Glutamatergic neuron (in vitro differentiated cells): ENCODE results near the gene RPTN. TPM values are rescaled to one million over a fixed set of nuclear protein-coding genes. Genes with fewer than 3 reads are reported as not detected.

Experiments
- DNase-seq: peaks from one replicate; pipeline ENCODE4 v3.0.0; 2022
- H3K27ac Mint-ChIP-seq: one replicate; pipeline ENCODE4 v1.8.0; 2020; ENCODE audit warnings: mild to moderate bottlenecking, mixed read lengths, inconsistent platforms; ENCODE audit not compliant: unreplicated experiment
- H3K27me3 Mint-ChIP-seq: one replicate; pipeline ENCODE4 v1.8.0; 2020; ENCODE audit warnings: mild to moderate bottlenecking, moderate library complexity, mixed read lengths, inconsistent platforms; ENCODE audit not compliant: unreplicated experiment
- H3K36me3 Mint-ChIP-seq: one replicate; pipeline ENCODE4 v1.8.0; 2020; ENCODE audit warnings: mild to moderate bottlenecking, mixed read lengths, inconsistent platforms; ENCODE audit not compliant: unreplicated experiment
- H3K4me1 Mint-ChIP-seq: one replicate; pipeline ENCODE4 v1.8.0; 2020; ENCODE audit warnings: mild to moderate bottlenecking, low read depth, mixed read lengths, inconsistent platforms; ENCODE audit not compliant: unreplicated experiment
- H3K4me3 Mint-ChIP-seq: one replicate; pipeline ENCODE4 v1.8.0; 2020; ENCODE audit warnings: mild to moderate bottlenecking, mixed read lengths, inconsistent platforms; ENCODE audit not compliant: unreplicated experiment
- H3K9me3 Mint-ChIP-seq: one replicate; pipeline ENCODE4 v1.8.0; 2020; ENCODE audit warnings: mild to moderate bottlenecking, moderate library complexity, mixed read lengths, inconsistent platforms; ENCODE audit not compliant: unreplicated experiment
- CTCF ChIP-seq: fragments of 200-600 bp; sonication (generic); IDR thresholded peaks from one replicate; pipeline ENCODE4 v1.5.0; 2021; ENCODE audit not compliant: partially characterized antibody, unreplicated experiment
- total RNA-seq: library from RNA; stranded (reverse); fragmentation: NEBNext Ultra II Directional; extraction: Animal tissue kit (Norgen Biotek cat#: 25700); gene quantifications from one replicate; pipeline ENCODE4 v1.2.1, GENCODE V29; 2021; ENCODE audit not compliant: unreplicated experiment

The RPTN gene
- total RNA-seq, 1 donor from 2014 or later, result not detected

GRCh38 chr1:152125834-152126443, 33.1 kb downstream of the RPTN start:
- Mint-ChIP-seq H3K36me3 (peaks cover 5% of the 10 kb centered on the region), H3K27ac (no peak overlapping the region), H3K27me3 (no peaks in the 10 kb centered on the region), H3K4me1 (no peaks in the 10 kb centered on the region), H3K9me3 (no peaks in the 10 kb centered on the region), H3K4me3 (no peak overlapping the region)
- no peak for DNase-seq
- no peak for TF ChIP-seq CTCF

- H3K9me3 Mint-ChIP-seq, result no peaks in the 10 kb centered on the region
- H3K36me3 Mint-ChIP-seq, result no peaks in the 10 kb centered on the region
- no peak for DNase-seq
- peaks cover 2% of the 10 kb centered on the region for H3K27me3 Mint-ChIP-seq
- H3K27ac Mint-ChIP-seq, result no peak overlapping the region
- TF ChIP-seq CTCF, result no peak
- H3K4me3 Mint-ChIP-seq, result no peak overlapping the region
- H3K4me1 Mint-ChIP-seq, result no peaks in the 10 kb centered on the region
Observed at GRCh38 chr1:152118915-152119314, 40.1 kb downstream of the RPTN start.

- DNase-seq, result no peak
Observed at GRCh38 chr1:152115344-152115743, 43.7 kb downstream of the RPTN start, which contains the start of gene TCHH. Gene TCHH, minus strand, starts transcription at chr1:152115444. Its CDS starts 1,364 bp downstream, at chr1:152114080.

GRCh38 chr1:152112885-152113432, 46.1 kb downstream of the RPTN start:
- TF ChIP-seq CTCF, result no peak
- H3K27me3 Mint-ChIP-seq, result peaks cover 2% of the 10 kb centered on the region
- peaks cover 4% of the 10 kb centered on the region for H3K4me1 Mint-ChIP-seq
- no peaks in the 10 kb centered on the region for H3K36me3 Mint-ChIP-seq
- no peak overlapping the region for H3K27ac Mint-ChIP-seq
- no peak for DNase-seq
- no peak overlapping the region for H3K4me3 Mint-ChIP-seq
- H3K9me3 Mint-ChIP-seq, result no peaks in the 10 kb centered on the region

More at GRCh38 chr1:152115344-152115743, 43.7 kb downstream of the RPTN start, which contains the start of gene TCHH:
- no peak for TF ChIP-seq CTCF
- Mint-ChIP-seq H3K4me1 (no peaks in the 10 kb centered on the region), H3K36me3 (no peaks in the 10 kb centered on the region), H3K27me3 (peaks cover 2% of the 10 kb centered on the region), H3K27ac (no peak within 1 kb of the TSS), H3K4me3 (no peak within 1 kb of the TSS), H3K9me3 (no peaks in the 10 kb centered on the region)

- peaks cover 2% of the 10 kb centered on the region for H3K27me3 Mint-ChIP-seq
- no peak for TF ChIP-seq CTCF
- no peaks in the 10 kb centered on the region for H3K36me3 Mint-ChIP-seq
- H3K27ac Mint-ChIP-seq, result no peak overlapping the region
- DNase-seq, result peak; percentile 50
- H3K9me3 Mint-ChIP-seq, result peaks cover 2% of the 10 kb centered on the region
- H3K4me1 Mint-ChIP-seq, result peaks cover 4% of the 10 kb centered on the region
- no peak overlapping the region for H3K4me3 Mint-ChIP-seq
Observed at GRCh38 chr1:152112101-152112884, 46.7 kb downstream of the RPTN start.
